Keratinocyte (primary cell): ENCODE results near the gene SLC35D3.

Experiments
- EZH2 ChIP-seq: IDR thresholded peaks from one replicate; pipeline ENCODE4 v1.6.1; 2012; ENCODE audit warnings: inconsistent platforms, mild to moderate bottlenecking, low read length, moderate library complexity
- TF ChIP-seq, protein P1 (sequence below), 3 experiments: IDR thresholded peaks in 1 of 3; conservative IDR thresholded peaks in 1 of 3; optimal IDR thresholded peaks in 1 of 3; 2 replicates in 2 of 3; 3 replicates in 1 of 3; pipeline versions ENCODE3 to v1.5.1; 2011; ENCODE audit warnings: low read length in 3 of 3, mild to moderate bottlenecking in 3 of 3, moderate library complexity in 2 of 3, control low read depth in 1 of 3, inconsistent platforms in 1 of 3; ENCODE audit not compliant: insufficient read depth in 2 of 3; ENCODE audit errors: extremely low read depth in 1 of 3

DNA sequence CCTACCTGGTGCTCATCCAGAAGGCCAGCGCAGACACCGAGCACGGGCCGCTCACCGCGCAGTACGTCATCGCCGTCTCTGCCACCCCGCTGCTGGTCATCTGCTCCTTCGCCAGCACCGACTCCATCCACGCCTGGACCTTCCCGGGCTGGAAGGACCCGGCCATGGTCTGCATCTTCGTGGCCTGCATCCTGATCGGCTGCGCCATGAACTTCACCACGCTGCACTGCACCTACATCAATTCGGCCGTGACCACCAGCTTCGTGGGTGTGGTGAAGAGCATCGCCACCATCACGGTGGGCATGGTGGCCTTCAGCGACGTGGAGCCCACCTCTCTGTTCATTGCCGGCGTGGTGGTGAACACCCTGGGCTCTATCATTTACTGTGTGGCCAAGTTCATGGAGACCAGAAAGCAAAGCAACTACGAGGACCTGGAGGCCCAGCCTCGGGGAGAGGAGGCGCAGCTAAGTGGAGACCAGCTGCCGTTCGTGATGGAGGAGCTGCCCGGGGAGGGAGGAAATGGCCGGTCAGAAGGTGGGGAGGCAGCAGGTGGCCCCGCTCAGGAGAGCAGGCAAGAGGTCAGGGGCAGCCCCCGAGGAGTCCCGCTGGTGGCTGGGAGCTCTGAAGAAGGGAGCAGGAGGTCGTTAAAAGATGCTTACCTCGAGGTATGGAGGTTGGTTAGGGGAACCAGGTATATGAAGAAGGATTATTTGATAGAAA is 2.0 kb downstream of the SLC35D3 start:
- no peak for TF ChIP-seq EZH2
- TF ChIP-seq, protein P1, sequence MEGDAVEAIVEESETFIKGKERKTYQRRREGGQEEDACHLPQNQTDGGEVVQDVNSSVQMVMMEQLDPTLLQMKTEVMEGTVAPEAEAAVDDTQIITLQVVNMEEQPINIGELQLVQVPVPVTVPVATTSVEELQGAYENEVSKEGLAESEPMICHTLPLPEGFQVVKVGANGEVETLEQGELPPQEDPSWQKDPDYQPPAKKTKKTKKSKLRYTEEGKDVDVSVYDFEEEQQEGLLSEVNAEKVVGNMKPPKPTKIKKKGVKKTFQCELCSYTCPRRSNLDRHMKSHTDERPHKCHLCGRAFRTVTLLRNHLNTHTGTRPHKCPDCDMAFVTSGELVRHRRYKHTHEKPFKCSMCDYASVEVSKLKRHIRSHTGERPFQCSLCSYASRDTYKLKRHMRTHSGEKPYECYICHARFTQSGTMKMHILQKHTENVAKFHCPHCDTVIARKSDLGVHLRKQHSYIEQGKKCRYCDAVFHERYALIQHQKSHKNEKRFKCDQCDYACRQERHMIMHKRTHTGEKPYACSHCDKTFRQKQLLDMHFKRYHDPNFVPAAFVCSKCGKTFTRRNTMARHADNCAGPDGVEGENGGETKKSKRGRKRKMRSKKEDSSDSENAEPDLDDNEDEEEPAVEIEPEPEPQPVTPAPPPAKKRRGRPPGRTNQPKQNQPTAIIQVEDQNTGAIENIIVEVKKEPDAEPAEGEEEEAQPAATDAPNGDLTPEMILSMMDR (optimal IDR thresholded peaks at IDR 0.05 in 1 of 3, IDR thresholded peaks at IDR 0.05 in 1 of 3, conservative IDR thresholded peaks at IDR 0.05 in 1 of 3; ENCODE audit: extremely low read depth in 1 of 3, insufficient read depth in 2 of 3, low read length in 3 of 3), result no peak
